HEK293 (cell line): ENCODE results near the gene BRD3.

Source experiments
- CTCF ChIP-seq: fragments of 450-650 bp; formaldehyde crosslinking; IDR thresholded peaks from 2 replicates; pipeline ENCODE4 v1.5.1; 2016; ENCODE audit warnings: missing biosample characterization, missing genetic modification characterization
- HOXD13 ChIP-seq: sonication (generic); formaldehyde crosslinking; IDR thresholded peaks from 2 replicates; pipeline ENCODE4 v1.8.0; 2022; ENCODE audit warnings: missing genetic modification reagents, borderline replicate concordance
- OVOL3 ChIP-seq: fragments of 450-650 bp; formaldehyde crosslinking; IDR thresholded peaks from 2 replicates; pipeline ENCODE4 v1.5.1; 2016; ENCODE audit warnings: missing biosample characterization, missing genetic modification characterization
- REST ChIP-seq: fragments of 450-650 bp; formaldehyde crosslinking; IDR thresholded peaks from 2 replicates; pipeline ENCODE4 v1.5.1; 2016; ENCODE audit warnings: missing biosample characterization, missing genetic modification characterization
- ZBTB20 ChIP-seq: fragments of 450-650 bp; formaldehyde crosslinking; IDR thresholded peaks from 2 replicates; pipeline ENCODE4 v1.5.1; 2016; ENCODE audit warnings: missing biosample characterization, missing genetic modification characterization
- ZNF146 ChIP-seq: fragments of 450-650 bp; formaldehyde crosslinking; IDR thresholded peaks from 2 replicates; pipeline ENCODE4 v1.5.1; 2016; ENCODE audit warnings: missing biosample characterization, missing genetic modification characterization
- ZNF174 ChIP-seq: fragments of 450-650 bp; formaldehyde crosslinking; IDR thresholded peaks from 2 replicates; pipeline ENCODE4 v1.5.0; 2017; ENCODE audit warnings: missing biosample characterization, mild to moderate bottlenecking, missing genetic modification characterization
- ZNF184 ChIP-seq: fragments of 450-650 bp; IDR thresholded peaks from 2 replicates; pipeline ENCODE4 v1.5.1; 2018; ENCODE audit warnings: missing biosample characterization, mild to moderate bottlenecking, missing genetic modification characterization
- ZNF324 ChIP-seq: fragments of 450-650 bp; formaldehyde crosslinking; IDR thresholded peaks from 2 replicates; pipeline ENCODE4 v1.5.1; 2016; ENCODE audit warnings: missing biosample characterization, missing genetic modification characterization
- ZNF501 ChIP-seq: fragments of 450-650 bp; formaldehyde crosslinking; IDR thresholded peaks from 2 replicates; pipeline ENCODE4 v1.5.1; 2016; ENCODE audit warnings: missing biosample characterization, missing genetic modification characterization
- ZNF626 ChIP-seq: fragments of 450-650 bp; sonication (Bioruptor Pico); formaldehyde crosslinking; IDR thresholded peaks from 2 replicates; pipeline ENCODE4 v1.5.1; 2018; ENCODE audit warnings: missing biosample characterization, missing genetic modification characterization, inconsistent platforms

DNA sequence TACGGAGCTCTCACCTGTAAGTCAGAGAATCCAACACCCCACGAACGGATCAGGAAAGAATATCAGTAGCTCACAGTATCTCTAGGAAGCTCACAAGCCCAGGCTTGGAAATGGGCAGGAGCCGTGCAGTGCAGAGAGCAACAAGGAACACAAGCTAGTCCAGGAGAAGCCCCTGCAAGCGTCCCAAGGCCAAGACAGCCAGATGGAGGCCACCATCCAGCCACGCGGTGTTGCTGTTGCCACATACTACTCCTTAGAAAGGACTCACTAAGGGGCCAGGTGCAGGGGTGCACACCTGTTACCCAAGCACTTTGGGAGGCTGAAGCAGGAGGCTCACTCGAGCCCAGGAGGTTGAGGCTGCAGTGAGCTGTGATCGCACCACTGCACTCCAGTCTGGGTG lies 60.3 kb downstream of the BRD3 start:
- TF ChIP-seq ZNF174 (tag by site-specific recombination) (no peak), REST (tag by site-specific recombination) (no peak), ZNF501 (tag by site-specific recombination) (no peak), CTCF (tag by site-specific recombination) (no peak), ZNF184 (no peak), ZNF626 (no peak), ZNF324 (tag by site-specific recombination) (no peak), ZNF146 (no peak), OVOL3 (no peak), HOXD13 (CRISPR knock-in tag) (no peak), ZBTB20 (no peak)
